Fibroblast of lung (primary cell): Measurements from ENCODE around the gene CEP192.

ENCODE experiments used
- EZH2 ChIP-seq: IDR thresholded peaks from 2 replicates; pipeline ENCODE4 v1.5.1; 2012; ENCODE audit warnings: low read length, control low read depth, mild to moderate bottlenecking; ENCODE audit errors: missing control alignments
- TF ChIP-seq, protein P1 (sequence below), 2 donors: IDR thresholded peaks in 1 of 2; conservative IDR thresholded peaks in 1 of 2; 1 replicate in 1 of 2; 2 replicates in 1 of 2; pipeline ENCODE4 v1.5.1; 2011 to 2012; ENCODE audit warnings: low read length in 2 of 2, control low read depth in 1 of 2, inconsistent platforms in 1 of 2, low read depth in 1 of 2, mild to moderate bottlenecking in 1 of 2

DNA sequence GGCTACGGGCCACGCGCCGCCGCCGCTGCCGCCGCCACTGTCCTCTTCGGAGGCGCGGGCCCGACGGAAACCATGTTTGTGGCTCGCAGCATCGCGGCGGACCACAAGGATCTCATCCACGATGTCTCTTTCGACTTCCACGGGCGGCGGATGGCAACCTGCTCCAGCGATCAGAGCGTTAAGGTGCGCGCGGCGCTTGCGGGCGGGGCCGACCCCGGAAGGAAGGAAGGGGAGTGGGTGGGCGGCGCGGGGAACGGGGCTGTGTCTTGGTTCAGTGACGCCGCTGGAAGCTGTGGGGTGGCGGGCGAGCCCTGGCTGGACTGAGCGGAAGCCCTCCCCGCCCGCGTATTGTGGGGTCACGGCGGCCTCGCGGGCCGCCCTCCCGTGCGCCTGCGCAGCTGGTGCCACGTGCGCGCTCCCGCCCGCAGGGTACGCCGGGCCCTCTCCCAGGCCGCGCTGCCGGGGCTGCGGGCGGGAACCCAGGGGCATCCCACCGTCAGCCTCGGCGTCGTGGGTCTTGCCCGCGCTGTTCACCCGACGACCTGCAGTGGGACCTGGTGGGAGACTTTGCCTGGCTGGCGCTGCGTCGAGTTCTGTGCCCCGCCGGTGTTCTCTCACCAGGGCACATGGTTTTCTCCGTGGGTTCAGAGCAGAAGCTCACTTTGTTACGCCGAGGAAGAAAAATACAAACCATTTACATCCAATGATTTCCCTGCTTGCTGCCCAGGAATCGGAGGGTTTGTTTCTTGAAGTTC is 42.9 kb upstream of the CEP192 start:
- TF ChIP-seq, protein P1, sequence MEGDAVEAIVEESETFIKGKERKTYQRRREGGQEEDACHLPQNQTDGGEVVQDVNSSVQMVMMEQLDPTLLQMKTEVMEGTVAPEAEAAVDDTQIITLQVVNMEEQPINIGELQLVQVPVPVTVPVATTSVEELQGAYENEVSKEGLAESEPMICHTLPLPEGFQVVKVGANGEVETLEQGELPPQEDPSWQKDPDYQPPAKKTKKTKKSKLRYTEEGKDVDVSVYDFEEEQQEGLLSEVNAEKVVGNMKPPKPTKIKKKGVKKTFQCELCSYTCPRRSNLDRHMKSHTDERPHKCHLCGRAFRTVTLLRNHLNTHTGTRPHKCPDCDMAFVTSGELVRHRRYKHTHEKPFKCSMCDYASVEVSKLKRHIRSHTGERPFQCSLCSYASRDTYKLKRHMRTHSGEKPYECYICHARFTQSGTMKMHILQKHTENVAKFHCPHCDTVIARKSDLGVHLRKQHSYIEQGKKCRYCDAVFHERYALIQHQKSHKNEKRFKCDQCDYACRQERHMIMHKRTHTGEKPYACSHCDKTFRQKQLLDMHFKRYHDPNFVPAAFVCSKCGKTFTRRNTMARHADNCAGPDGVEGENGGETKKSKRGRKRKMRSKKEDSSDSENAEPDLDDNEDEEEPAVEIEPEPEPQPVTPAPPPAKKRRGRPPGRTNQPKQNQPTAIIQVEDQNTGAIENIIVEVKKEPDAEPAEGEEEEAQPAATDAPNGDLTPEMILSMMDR (conservative IDR thresholded peaks at IDR 0.05 in 1 of 2, IDR thresholded peaks at IDR 0.05 in 1 of 2; ENCODE audit: low read depth in 1 of 2, low read length in 2 of 2), result no peak
- TF ChIP-seq EZH2, result no peak
